Activated T-cell treated with anti-CD3 and anti-CD28 coated beads, Interleukin-2, amount 50 U/mL, for 4 hours (primary cell): ENCODE results near the gene ACTR5. TPM values are rescaled to one million over a fixed set of nuclear protein-coding genes. Genes with fewer than 3 reads are reported as not detected.
A peak's percentile ranks its signal among the peaks of the same experiment; 100 is the strongest.

Source experiments
- ATAC-seq, 2 donors: fragments of 200-7000 bp; cut with Tn5 transposase; one replicate each; pipeline ENCODE4 v1.10.0; 2021
- DNase-seq: peaks from one replicate; pipeline ENCODE4 v3.0.0-alpha.2; 2020
- H3K27me3 Mint-ChIP-seq: one replicate; pipeline ENCODE4 v1.8.0; 2021; ENCODE audit warnings: low read depth, mixed read lengths
- H3K36me3 Mint-ChIP-seq: one replicate; pipeline ENCODE4 v1.8.0; 2022; ENCODE audit warnings: mixed read lengths; ENCODE audit not compliant: insufficient read depth
- H3K4me1 Mint-ChIP-seq: one replicate; pipeline ENCODE4 v1.8.0; 2021; ENCODE audit warnings: low read depth, mixed read lengths
- H3K4me3 Mint-ChIP-seq: one replicate; pipeline ENCODE4 v1.8.0; 2021; ENCODE audit warnings: mild to moderate bottlenecking, moderate library complexity, mixed read lengths
- H3K9me3 Mint-ChIP-seq: one replicate; pipeline ENCODE4 v1.8.0; 2021; ENCODE audit warnings: mixed read lengths
- total RNA-seq, 3 donors: library from RNA; stranded (reverse); gene quantifications; one replicate each; pipeline ENCODE4 v1.2.1, GENCODE V29; 2021

The ACTR5 gene
- total RNA-seq, 3 donors from 2014 or later: 20.1 to 23.0 (median 21.1) TPM

DNA sequence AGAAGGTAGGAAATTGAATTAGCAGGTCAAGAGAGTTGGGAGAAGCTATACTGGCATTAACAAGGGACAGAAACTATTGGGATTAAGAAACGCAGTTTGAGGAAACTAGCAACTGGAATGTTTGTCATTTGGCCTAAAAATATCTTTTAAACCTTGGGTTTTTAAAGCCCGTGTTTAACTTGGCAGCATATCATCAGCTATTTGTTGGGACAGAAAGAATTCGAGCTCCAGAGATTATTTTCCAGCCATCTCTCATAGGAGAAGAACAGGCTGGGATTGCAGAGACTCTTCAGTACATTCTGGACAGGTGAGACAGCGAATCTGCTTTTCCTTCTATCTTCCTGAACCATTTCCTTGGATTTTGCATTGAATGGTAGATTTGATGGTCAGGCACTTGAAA is 17.8 kb downstream of the ACTR5 start:
- Mint-ChIP-seq H3K9me3 (no peaks in the 10 kb centered on the region), H3K27me3 (no peaks in the 10 kb centered on the region), H3K4me1 (peaks cover 25% of the 10 kb centered on the region), H3K36me3 (peaks cover 60% of the 10 kb centered on the region), H3K4me3 (no peak overlapping the region)
- DNase-seq (no peak), ATAC-seq (no peak)

GRCh38 chr20:38769376-38770295 is 21.4 kb downstream of the ACTR5 start:
- Mint-ChIP-seq H3K4me1 (peaks cover 7% of the 10 kb centered on the region), H3K27me3 (no peaks in the 10 kb centered on the region), H3K4me3 (no peak overlapping the region), H3K9me3 (peaks cover 10% of the 10 kb centered on the region), H3K36me3 (peaks cover 63% of the 10 kb centered on the region)
- no peak for DNase-seq
- no peak for ATAC-seq

- no peaks in the 10 kb centered on the region for H3K27me3 Mint-ChIP-seq
- H3K4me1 Mint-ChIP-seq: no peaks in the 10 kb centered on the region
- H3K9me3 Mint-ChIP-seq: peaks cover 10% of the 10 kb centered on the region
- DNase-seq (no peak), ATAC-seq (no peak)
- H3K4me3 Mint-ChIP-seq: no peak overlapping the region
- H3K36me3 Mint-ChIP-seq: peaks cover 60% of the 10 kb centered on the region
Observed at GRCh38 chr20:38770546-38770945, 22.3 kb downstream of the ACTR5 start.

- H3K4me1 Mint-ChIP-seq: no peaks in the 10 kb centered on the region
- no peak overlapping the region for H3K4me3 Mint-ChIP-seq
- no peak for ATAC-seq
- peaks cover 56% of the 10 kb centered on the region for H3K36me3 Mint-ChIP-seq
- H3K9me3 Mint-ChIP-seq: peaks cover 10% of the 10 kb centered on the region
- DNase-seq: no peak
- H3K27me3 Mint-ChIP-seq: no peaks in the 10 kb centered on the region
Observed at GRCh38 chr20:38770970-38771369, 22.7 kb downstream of the ACTR5 start.

DNA sequence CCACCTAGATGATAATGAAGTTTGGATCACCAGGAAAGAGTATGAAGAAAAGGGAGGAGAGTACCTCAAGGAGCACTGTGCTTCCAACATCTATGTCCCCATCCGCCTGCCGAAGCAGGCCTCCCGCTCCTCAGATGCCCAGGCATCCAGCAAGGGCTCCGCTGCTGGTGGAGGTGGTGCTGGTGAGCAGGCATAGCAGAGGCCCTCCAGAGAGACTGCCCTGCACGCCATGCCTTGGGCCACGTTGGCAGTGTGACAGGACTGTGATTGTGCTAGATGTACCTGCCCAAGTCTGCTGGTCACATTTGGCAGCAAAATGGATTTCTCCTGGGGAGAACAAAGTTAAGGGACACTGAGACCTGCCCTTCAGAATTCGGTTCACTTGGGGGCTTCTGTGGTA is 23.4 kb downstream of the ACTR5 start:
- DNase-seq (no peak), ATAC-seq (no peak)
- H3K27me3 Mint-ChIP-seq: no peaks in the 10 kb centered on the region
- no peaks in the 10 kb centered on the region for H3K4me1 Mint-ChIP-seq
- H3K4me3 Mint-ChIP-seq: no peak overlapping the region
- H3K9me3 Mint-ChIP-seq: peaks cover 10% of the 10 kb centered on the region
- peaks cover 51% of the 10 kb centered on the region for H3K36me3 Mint-ChIP-seq

DNA sequence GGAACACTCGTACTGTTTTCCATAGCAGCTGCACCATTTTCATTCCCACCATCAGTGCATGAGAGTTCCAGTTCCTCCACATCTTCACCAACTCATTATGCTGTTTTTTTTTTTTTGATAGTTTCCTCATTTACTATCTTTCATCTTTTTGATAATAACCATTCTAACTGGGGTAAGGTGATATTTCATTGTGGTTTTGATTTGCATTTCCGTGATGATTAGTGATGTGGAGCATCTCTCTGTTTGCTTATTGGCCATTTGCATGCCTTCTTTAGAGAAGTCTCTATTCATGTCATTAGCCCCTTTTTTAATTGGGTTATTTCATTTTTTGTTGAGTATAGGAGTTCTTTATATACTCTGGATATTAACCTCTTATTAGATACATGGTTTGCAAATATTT is 25.9 kb downstream of the ACTR5 start:
- Mint-ChIP-seq H3K4me1 (no peaks in the 10 kb centered on the region), H3K36me3 (peaks cover 41% of the 10 kb centered on the region), H3K4me3 (no peak overlapping the region), H3K9me3 (peaks cover 10% of the 10 kb centered on the region), H3K27me3 (no peaks in the 10 kb centered on the region)
- DNase-seq: no peak
- no peak for ATAC-seq

DNA sequence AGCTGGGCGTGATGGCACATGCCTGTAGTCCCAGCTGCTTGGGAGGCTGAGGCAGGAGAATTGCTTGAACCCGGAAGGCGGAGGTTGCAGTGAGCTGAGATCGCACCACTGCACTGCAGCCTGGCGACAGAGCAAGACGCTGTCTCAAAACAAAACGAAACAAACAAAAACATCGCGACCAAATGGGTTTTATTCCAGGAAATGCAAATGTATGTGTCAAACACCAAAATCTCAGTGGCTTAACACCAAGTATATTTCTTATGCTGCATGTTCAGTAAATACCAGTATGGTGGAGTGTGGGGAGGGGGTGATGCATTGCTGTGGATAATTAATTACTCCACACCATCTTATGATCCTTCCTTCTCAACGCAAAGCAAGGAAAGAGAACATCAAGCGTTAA is 28.1 kb downstream of the ACTR5 start:
- Mint-ChIP-seq H3K4me1 (peaks cover 8% of the 10 kb centered on the region), H3K4me3 (no peak overlapping the region), H3K9me3 (peaks cover 10% of the 10 kb centered on the region), H3K27me3 (no peaks in the 10 kb centered on the region), H3K36me3 (peaks cover 31% of the 10 kb centered on the region)
- ATAC-seq (peak in 1 of 2 donors; percentile 43), DNase-seq (no peak)

- DNase-seq (no peak), ATAC-seq (no peak)
- H3K36me3 Mint-ChIP-seq: peaks cover 4% of the 10 kb centered on the region
- no peak overlapping the region for H3K4me3 Mint-ChIP-seq
- H3K27me3 Mint-ChIP-seq: no peaks in the 10 kb centered on the region
- peaks cover 1% of the 10 kb centered on the region for H3K9me3 Mint-ChIP-seq
- peaks cover 8% of the 10 kb centered on the region for H3K4me1 Mint-ChIP-seq
Observed at GRCh38 chr20:38779247-38780097, 31.2 kb downstream of the ACTR5 start.

DNA sequence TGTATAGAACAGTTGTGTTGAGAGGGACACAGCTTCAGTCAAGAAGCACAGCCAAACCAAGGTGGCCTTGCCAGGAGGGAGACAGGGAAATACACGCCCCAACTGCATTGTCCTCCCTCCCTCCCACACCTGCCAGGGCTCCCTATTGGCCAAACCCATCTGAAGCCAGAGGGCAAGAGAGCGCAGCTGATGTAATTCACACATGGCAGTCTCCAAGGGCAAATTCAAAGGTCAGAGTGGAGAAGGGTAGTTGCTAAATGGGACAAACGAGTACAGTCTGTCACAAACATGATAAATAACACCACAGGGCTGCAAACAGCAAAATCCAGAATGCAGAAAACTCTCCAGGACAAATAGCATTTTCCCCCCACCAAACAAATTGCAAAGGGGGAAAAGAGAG is 34.0 kb downstream of the ACTR5 start:
- no peaks in the 10 kb centered on the region for H3K27me3 Mint-ChIP-seq
- ATAC-seq (no peak), DNase-seq (no peak)
- no peaks in the 10 kb centered on the region for H3K9me3 Mint-ChIP-seq
- peaks cover 8% of the 10 kb centered on the region for H3K4me1 Mint-ChIP-seq
- no peaks in the 10 kb centered on the region for H3K36me3 Mint-ChIP-seq
- H3K4me3 Mint-ChIP-seq: no peak overlapping the region

DNA sequence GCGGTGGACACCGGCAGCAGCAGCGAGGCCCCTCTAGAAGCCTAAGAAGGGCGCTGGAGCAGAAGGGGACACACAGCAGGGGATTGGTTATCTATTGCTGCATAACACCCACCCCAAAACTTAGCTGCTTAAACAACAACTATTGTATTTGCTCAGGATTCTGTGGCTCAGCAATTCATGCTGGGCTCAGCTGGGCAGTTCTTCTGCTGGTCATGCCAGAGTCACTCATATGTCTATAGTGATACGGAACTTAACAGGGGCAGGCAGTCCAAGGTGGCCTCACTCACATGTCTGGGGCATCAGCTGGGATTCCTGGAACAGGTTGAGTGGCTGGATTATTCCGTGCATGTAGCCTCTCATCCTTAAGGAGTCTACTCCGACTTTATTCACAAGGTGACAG is 39.6 kb downstream of the ACTR5 start:
- DNase-seq: no peak
- Mint-ChIP-seq H3K9me3 (no peaks in the 10 kb centered on the region), H3K36me3 (no peaks in the 10 kb centered on the region), H3K27me3 (no peaks in the 10 kb centered on the region), H3K4me1 (peaks cover 8% of the 10 kb centered on the region), H3K4me3 (no peak overlapping the region)
- ATAC-seq: no peak

- ATAC-seq (no peak), DNase-seq (no peak)
- Mint-ChIP-seq H3K36me3 (no peaks in the 10 kb centered on the region), H3K4me3 (no peak overlapping the region), H3K4me1 (peaks cover 10% of the 10 kb centered on the region), H3K27me3 (no peaks in the 10 kb centered on the region), H3K9me3 (no peaks in the 10 kb centered on the region)
Observed at GRCh38 chr20:38789503-38790199, 41.4 kb downstream of the ACTR5 start.

GRCh38 chr20:38790200-38791053 is 42.2 kb downstream of the ACTR5 start:
- H3K27me3 Mint-ChIP-seq: no peaks in the 10 kb centered on the region
- H3K4me3 Mint-ChIP-seq: no peak overlapping the region
- H3K4me1 Mint-ChIP-seq: peaks cover 10% of the 10 kb centered on the region
- H3K9me3 Mint-ChIP-seq: no peaks in the 10 kb centered on the region
- no peaks in the 10 kb centered on the region for H3K36me3 Mint-ChIP-seq
- DNase-seq: peak; percentile 41
- ATAC-seq: peak; percentile 65 to 80

DNA sequence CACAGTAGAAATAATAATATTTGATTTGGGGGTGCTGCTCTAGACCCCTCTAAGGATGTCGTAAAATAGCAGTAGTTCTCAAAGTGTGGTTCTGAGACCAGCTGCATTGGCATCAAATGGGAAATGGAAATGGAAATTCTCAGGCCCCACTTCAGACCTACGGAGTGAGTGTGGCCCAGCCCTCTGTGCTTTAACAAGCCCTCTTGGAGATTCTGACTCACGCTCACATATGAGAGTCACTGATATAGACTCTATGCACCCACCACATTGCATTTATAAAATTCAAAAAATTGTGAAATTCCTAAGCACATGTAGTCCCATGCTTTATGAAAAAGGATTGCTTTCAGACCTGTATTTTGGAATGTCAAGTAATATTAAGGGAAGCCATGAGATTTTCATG is 43.0 kb downstream of the ACTR5 start:
- no peaks in the 10 kb centered on the region for H3K27me3 Mint-ChIP-seq
- no peak for DNase-seq

More for the DNA sequence above, 43.0 kb downstream of the ACTR5 start:
- Mint-ChIP-seq H3K36me3 (no peaks in the 10 kb centered on the region), H3K4me3 (no peak overlapping the region), H3K4me1 (peaks cover 10% of the 10 kb centered on the region), H3K9me3 (no peaks in the 10 kb centered on the region)
- ATAC-seq: no peak
